ENCODE measurements around the gene PAQR6.

DNA sequence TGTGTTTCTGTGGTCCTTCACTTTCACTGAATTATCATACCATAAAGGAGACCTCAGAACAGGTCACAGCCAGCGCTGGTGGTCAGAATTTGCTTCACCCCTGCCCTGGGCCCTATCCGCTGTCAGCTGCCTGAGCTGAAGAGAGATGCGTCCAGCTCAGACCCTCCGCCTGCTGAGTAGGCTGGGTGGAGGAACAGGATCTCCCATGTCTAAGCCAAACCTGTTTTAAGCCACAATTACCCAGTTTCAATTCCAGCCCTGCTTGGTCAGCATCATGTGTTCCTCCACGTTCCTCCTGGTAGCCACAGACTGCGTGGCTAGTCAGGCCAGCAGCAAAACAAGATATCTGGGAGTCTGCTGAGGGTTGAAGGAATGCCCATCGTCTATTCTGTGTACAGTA, 19.4 kb downstream of the PAQR6 start:
- TF ChIP-seq, protein P1, sequence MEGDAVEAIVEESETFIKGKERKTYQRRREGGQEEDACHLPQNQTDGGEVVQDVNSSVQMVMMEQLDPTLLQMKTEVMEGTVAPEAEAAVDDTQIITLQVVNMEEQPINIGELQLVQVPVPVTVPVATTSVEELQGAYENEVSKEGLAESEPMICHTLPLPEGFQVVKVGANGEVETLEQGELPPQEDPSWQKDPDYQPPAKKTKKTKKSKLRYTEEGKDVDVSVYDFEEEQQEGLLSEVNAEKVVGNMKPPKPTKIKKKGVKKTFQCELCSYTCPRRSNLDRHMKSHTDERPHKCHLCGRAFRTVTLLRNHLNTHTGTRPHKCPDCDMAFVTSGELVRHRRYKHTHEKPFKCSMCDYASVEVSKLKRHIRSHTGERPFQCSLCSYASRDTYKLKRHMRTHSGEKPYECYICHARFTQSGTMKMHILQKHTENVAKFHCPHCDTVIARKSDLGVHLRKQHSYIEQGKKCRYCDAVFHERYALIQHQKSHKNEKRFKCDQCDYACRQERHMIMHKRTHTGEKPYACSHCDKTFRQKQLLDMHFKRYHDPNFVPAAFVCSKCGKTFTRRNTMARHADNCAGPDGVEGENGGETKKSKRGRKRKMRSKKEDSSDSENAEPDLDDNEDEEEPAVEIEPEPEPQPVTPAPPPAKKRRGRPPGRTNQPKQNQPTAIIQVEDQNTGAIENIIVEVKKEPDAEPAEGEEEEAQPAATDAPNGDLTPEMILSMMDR (IDR thresholded peaks at IDR 0.05; ENCODE audit: low read length), result no peak
- no peak for TF ChIP-seq EZH2 (optimal IDR thresholded peaks at IDR 0.05; ENCODE audit: low read depth, low read length)
- no peak for TF ChIP-seq EZH2phosphoT487 (IDR thresholded peaks at IDR 0.05; ENCODE audit: low read length)
